ENCODE results near the gene CC2D2A.

Gene CC2D2A

DNA sequence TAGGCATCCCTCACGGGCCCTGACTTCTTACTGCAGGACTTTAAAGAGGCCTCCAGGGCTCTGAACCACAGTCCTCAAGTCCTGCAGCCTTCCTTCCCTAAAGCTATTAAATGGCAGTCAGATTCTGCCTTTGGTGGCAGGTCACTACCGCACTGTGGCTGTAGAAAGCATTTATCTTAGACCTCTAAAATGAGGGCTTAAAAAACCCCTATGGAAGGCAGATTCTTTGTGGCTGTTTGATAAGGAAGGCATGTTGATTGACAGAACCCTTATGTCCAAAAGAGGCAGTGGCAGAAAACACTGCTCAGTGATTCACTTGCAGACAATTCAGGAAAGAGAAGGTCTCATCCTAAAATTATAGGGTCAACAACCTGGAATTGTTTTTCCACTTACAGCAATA lies 106.3 kb downstream of the CC2D2A start:
- TF ChIP-seq, protein P1, sequence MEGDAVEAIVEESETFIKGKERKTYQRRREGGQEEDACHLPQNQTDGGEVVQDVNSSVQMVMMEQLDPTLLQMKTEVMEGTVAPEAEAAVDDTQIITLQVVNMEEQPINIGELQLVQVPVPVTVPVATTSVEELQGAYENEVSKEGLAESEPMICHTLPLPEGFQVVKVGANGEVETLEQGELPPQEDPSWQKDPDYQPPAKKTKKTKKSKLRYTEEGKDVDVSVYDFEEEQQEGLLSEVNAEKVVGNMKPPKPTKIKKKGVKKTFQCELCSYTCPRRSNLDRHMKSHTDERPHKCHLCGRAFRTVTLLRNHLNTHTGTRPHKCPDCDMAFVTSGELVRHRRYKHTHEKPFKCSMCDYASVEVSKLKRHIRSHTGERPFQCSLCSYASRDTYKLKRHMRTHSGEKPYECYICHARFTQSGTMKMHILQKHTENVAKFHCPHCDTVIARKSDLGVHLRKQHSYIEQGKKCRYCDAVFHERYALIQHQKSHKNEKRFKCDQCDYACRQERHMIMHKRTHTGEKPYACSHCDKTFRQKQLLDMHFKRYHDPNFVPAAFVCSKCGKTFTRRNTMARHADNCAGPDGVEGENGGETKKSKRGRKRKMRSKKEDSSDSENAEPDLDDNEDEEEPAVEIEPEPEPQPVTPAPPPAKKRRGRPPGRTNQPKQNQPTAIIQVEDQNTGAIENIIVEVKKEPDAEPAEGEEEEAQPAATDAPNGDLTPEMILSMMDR (IDR thresholded peaks at IDR 0.05; ENCODE audit: extremely low read depth, missing control alignments): no peak
- DNase-seq (ENCODE audit: low spot score): no peak

DNA sequence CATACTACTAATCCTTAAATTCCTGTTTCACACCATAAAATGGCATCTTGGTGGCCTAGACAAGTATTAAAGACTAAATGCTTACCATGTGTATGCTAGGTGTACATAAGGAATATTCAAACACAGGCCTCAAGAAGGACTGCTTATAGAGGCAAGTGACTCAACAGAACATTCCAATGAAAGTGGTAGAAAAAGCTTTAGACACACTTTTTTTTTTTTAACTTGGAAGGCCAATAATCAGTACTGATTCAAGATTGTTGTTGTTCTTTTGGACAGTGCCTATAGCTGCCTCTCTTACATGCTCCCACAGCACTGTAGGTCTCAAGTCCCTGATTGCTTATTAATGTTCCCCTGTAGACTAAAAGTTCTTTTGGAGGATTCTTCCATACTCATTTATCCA lies 107.8 kb downstream of the CC2D2A start:
- TF ChIP-seq, protein P1 (IDR thresholded peaks at IDR 0.05; ENCODE audit: extremely low read depth, missing control alignments): no peak
- no peak for DNase-seq (ENCODE audit: low spot score)

DNA sequence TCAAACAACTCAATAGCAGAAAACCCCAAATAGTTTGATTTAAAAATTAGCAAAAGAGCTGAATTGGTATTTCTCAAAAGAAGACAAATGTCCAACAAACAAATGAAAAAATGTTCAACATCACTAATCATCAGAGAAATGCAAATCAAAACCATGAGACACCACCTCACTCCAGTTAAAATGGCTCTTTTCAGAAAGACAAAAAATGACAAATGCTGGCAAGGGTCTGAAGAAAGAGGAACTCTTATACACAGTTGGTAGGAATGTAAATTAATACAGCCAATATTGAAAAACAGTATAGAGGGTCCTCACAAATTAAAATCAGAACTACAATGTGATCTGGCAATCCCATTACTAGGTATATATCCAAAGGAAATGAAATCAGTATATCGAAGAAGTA lies 115.1 kb downstream of the CC2D2A start:
- TF ChIP-seq, protein P1 (IDR thresholded peaks at IDR 0.05; ENCODE audit: extremely low read depth, missing control alignments): no peak
- DNase-seq (ENCODE audit: low spot score): no peak

DNA sequence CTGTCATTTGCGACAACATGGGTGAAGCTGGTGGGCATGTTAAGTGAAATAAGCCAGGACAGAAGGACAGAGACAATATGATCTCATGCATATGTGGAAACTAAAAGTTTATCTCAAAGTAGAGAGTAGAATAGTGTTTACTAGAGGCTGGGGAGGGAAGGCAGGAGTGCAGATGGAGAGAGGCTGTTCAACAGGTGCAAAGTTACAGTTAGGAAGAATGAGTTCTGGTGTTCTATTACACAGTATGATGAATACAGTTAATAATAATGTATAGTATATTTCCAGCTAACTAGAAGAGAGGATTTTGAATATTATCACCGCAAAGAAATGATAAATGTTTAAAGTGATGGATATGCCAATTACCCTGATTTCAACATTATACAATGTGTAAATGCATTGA lies 115.6 kb downstream of the CC2D2A start:
- DNase-seq (ENCODE audit: low spot score): no peak
- TF ChIP-seq, protein P1 (IDR thresholded peaks at IDR 0.05; ENCODE audit: extremely low read depth, missing control alignments): no peak

DNA sequence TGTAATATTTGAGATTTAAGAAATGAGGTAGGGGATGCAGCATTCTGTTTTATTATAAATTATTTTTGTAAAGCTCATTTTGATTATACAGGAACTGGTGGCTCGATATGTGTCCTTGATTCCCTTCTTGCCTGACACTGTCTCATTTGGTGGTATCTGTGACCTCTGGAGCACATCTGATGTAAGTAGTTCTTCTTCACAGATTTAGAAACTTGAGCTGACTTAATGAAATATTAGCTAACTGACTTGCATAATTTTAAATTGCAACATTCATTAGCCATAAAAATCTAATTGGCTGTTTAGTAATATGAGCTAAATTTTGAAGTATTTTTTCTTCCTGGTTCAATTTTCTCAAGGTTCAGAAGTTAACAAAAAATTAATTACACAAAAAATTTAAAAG lies 116.4 kb downstream of the CC2D2A start:
- DNase-seq (ENCODE audit: low spot score): no peak
- TF ChIP-seq, protein P1 (IDR thresholded peaks at IDR 0.05; ENCODE audit: extremely low read depth, missing control alignments): no peak

DNA sequence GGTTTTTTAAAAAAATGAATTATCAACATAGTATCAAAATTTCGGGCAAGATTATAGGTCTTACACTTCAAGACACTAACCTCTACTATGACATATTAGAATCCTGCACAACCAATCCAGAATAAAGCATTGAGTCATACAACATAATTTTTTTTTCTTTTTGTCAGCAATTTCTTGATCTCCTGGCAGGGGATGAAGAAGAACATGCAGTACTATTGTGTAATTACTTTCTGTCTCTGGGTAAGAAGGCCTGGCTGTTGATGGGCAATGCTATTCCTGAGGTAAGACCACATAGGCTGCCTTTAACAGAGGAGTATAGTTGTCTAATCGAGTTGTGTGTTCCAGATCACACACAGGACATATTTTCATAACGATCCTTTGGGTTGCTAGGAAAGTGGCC lies 118.0 kb downstream of the CC2D2A start:
- TF ChIP-seq, protein P1 (IDR thresholded peaks at IDR 0.05; ENCODE audit: extremely low read depth, missing control alignments): no peak
- no peak for DNase-seq (ENCODE audit: low spot score)

DNA sequence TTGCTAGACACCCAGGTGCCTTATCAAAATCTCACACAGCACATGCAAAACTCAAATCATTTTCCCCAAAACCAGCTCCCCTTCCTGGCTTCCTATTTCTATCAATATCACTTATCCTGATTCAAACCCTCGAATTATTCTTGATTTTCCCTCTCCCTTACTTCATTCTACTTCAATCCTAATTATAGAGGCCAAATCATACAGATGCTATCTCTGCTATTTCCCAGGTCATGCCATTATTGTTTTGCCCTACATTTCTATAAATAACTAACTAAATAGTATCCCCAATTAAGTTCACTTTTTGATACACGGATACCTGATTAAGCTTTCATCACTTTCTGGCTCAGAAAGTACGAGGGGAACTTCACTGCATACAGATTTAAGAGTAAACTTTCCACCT lies 123.1 kb downstream of the CC2D2A start:
- no peak for DNase-seq (ENCODE audit: low spot score)
- TF ChIP-seq, protein P1 (IDR thresholded peaks at IDR 0.05; ENCODE audit: extremely low read depth, missing control alignments): no peak

Data from GM20000 (cell line).